ENCODE measurements around the gene COL6A3. TPM values are rescaled to one million over a fixed set of nuclear protein-coding genes. Genes with fewer than 3 reads are reported as not detected.

The COL6A3 gene
- total RNA-seq, 2 experiments from 2014 or later: 2.5 to 3.0 TPM

DNA sequence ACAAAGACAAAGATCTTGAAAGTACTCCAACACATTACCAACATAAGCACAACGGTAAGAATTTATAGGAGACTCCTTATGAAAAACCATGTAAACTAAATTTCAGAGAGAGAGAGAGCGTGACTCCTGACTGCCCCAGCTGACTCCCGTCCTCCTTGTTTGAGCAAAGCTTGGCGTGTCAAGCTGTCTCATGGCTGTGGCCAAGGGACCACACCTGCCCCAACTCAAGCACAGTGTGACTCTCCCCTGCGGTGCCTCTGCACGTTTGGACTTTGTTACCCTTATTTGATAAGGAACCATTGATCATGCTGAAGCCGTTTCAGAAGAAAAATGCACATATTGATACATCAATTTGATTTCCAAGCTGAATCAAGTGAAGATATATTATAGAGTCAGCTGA lies 124.8 kb downstream of the COL6A3 start:
- Mint-ChIP-seq H3K36me3 (ENCODE audit: low read depth) (no peaks in the 10 kb centered on the region), H3K27me3 (ENCODE audit: low read depth) (peaks cover 29% of the 10 kb centered on the region), H3K9me3 (peaks cover 8% of the 10 kb centered on the region), H3K4me1 (ENCODE audit: low read depth) (peaks cover 9% of the 10 kb centered on the region), H3K4me3 (no peak overlapping the region), H3K27ac (no peak overlapping the region)
- DNase-seq: no peak
- CTCF ChIA-PET: no interaction called here
- intact Hi-C loops (cut with micrococcal nuclease): no loop called here

DNA sequence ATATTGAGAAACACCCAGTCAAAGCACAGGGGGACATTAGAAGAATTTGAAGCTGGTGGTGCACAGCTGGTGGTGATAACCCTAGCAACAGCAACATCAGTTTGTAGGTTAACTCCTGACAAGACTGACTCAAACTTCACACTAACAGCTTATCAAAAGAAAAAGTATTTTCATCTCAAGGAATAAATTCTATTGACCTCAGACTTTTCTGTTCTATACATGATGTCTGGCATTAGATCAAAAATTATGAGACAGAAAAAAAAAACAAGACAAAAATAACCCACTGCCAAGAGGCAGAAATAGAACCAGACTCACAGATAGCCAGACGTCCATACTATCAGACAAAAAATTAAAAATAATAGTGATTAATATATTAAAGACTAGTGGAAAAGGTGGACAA lies 126.1 kb downstream of the COL6A3 start:
- no peak for DNase-seq
- CTCF ChIA-PET: no interaction called here
- peaks cover 29% of the 10 kb centered on the region for H3K27me3 Mint-ChIP-seq (ENCODE audit: low read depth)

DNA sequence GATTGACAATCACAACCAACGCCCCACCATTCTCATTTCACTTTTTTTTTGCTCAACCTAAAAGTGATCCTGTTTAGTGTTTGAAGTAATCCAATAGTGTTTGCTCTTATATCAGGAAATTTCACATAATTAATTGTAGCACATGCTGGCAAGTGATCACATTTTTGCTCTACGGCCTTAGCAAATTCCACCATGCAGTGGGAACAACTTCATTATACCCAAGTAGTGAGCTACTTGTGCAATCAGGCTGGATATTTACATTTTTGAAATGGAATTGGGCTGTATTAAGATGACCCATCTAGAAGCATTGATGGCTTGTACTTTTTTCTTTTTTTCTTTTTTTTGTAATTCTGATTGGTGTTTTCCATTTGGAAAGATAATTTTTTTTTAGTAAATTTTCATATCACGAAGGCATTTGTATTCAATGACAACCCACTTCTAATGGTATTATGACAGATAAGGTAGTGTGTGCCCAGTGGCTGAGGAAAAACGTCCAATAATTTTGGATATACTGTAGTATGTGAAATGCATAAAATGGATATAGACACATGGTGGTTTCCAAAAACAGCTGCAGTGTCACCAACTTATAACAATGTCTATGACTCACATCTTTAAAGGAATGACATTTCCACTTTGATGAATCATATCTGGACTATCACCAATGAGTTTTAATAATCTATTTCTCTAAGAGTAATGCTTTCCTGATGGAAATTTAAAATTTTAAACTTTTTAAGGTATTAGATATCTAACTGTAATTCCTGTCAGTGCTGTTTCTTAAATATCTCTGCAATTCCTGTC lies 130.6 kb downstream of the COL6A3 start:
- intact Hi-C loops (cut with micrococcal nuclease): no loop called here
- no peak overlapping the region for H3K27ac Mint-ChIP-seq
- H3K36me3 Mint-ChIP-seq (ENCODE audit: low read depth): no peaks in the 10 kb centered on the region
- no peak overlapping the region for H3K4me3 Mint-ChIP-seq
- DNase-seq: no peak
- CTCF ChIA-PET: interaction anchor here (1.0 kb wide), 1 partner anchor 8 kb away, joined by 3 read pairs; no protein-coding TSS in a partner anchor
- H3K9me3 Mint-ChIP-seq: peaks cover 3% of the 10 kb centered on the region
- H3K4me1 Mint-ChIP-seq (ENCODE audit: low read depth): no peaks in the 10 kb centered on the region
- H3K27me3 Mint-ChIP-seq (ENCODE audit: low read depth): peaks cover 7% of the 10 kb centered on the region

More for the DNA sequence above, 126.1 kb downstream of the COL6A3 start:
- Mint-ChIP-seq H3K9me3 (peaks cover 7% of the 10 kb centered on the region), H3K4me3 (no peak overlapping the region), H3K4me1 (ENCODE audit: low read depth) (peaks cover 9% of the 10 kb centered on the region), H3K36me3 (ENCODE audit: low read depth) (no peaks in the 10 kb centered on the region), H3K27ac (no peak overlapping the region)
- intact Hi-C loops (cut with micrococcal nuclease): no loop called here

DNA sequence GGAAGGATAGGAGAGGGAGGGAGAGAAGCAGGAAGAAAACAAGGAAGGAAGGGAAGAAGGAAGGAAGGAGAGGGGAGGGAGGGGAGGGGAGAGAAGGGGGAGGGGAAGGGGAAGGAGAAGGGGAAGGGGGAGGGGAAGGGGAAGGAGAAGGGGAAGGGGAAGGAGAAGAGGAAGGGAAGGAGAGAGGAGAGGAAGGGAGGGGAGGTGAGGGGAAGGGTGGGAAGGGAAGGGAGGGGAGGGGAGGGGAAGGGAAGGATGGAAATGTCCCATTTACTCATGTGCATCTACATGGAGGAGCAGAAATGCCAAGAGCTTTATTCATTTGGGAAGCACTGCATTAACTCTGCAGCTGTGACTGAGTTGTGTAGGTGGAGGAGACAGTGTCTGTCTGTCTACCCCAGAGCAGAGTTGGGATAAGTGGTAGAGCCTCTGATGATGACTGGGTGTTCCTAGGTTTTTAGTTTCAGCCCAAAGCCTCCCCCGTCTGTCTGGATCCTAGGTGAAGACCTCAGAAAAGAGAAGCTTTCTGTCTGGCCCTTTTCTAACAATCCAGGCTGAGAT lies 131.3 kb downstream of the COL6A3 start:
- H3K9me3 Mint-ChIP-seq: peaks cover 2% of the 10 kb centered on the region
- H3K36me3 Mint-ChIP-seq (ENCODE audit: low read depth): no peaks in the 10 kb centered on the region
- H3K27me3 Mint-ChIP-seq (ENCODE audit: low read depth): peaks cover 5% of the 10 kb centered on the region
- intact Hi-C loops (cut with micrococcal nuclease): no loop called here
- no peak overlapping the region for H3K4me3 Mint-ChIP-seq
- no peaks in the 10 kb centered on the region for H3K4me1 Mint-ChIP-seq (ENCODE audit: low read depth)
- no peak for DNase-seq
- no peak overlapping the region for H3K27ac Mint-ChIP-seq
- CTCF ChIA-PET: no interaction called here

DNA sequence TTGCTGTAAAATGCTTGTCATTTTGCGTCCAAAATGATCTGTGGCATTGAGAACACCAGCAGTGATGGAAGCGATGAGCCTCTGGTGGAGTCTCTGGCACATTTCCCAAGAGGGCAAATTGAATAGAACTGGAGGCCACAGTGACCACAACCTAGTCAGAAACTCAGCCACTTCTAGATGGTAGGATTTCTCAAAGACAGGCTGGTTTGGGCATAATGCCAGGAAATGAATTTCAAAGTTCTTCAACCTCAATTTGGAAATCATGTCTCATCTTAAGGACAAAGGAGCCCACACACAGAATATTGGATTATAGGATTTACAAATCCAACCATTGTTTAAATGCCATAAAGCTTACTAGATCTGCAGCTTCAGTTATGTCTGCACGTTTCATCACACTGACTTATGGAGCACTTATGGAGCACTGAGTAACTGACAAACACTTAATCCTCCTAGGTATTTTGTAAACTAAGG lies 132.1 kb downstream of the COL6A3 start:
- intact Hi-C loops (cut with micrococcal nuclease): no loop called here
- Mint-ChIP-seq H3K9me3 (peaks cover 2% of the 10 kb centered on the region), H3K27me3 (ENCODE audit: low read depth) (peaks cover 3% of the 10 kb centered on the region), H3K36me3 (ENCODE audit: low read depth) (no peaks in the 10 kb centered on the region), H3K27ac (no peak overlapping the region), H3K4me3 (no peak overlapping the region), H3K4me1 (ENCODE audit: low read depth) (no peaks in the 10 kb centered on the region)
- DNase-seq: no peak
- CTCF ChIA-PET: no interaction called here

DNA sequence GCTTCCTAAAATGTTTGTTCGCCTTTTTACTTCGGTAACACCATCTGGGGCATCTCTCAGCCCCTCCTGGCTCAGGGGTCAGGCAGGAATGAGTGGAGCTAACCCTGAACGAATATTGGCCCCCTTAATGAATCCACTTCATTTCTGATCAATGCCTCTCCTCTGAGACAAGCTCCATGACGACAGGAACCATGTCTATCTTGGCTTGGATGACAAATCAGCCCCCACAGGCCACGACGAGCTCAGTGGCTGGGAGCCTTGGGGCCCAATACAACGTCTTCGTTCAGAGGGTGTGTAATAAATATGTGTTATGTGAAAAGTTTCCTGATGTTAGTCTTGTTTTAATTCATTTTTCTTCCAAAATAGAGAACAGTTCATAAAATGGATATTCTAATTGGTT lies 133.0 kb downstream of the COL6A3 start:
- intact Hi-C loops (cut with micrococcal nuclease): no loop called here
- Mint-ChIP-seq H3K36me3 (ENCODE audit: low read depth) (no peaks in the 10 kb centered on the region), H3K27ac (no peak overlapping the region), H3K27me3 (ENCODE audit: low read depth) (peaks cover 5% of the 10 kb centered on the region), H3K9me3 (no peaks in the 10 kb centered on the region), H3K4me1 (ENCODE audit: low read depth) (no peaks in the 10 kb centered on the region), H3K4me3 (no peak overlapping the region)
- DNase-seq: no peak
- CTCF ChIA-PET: no interaction called here

DNA sequence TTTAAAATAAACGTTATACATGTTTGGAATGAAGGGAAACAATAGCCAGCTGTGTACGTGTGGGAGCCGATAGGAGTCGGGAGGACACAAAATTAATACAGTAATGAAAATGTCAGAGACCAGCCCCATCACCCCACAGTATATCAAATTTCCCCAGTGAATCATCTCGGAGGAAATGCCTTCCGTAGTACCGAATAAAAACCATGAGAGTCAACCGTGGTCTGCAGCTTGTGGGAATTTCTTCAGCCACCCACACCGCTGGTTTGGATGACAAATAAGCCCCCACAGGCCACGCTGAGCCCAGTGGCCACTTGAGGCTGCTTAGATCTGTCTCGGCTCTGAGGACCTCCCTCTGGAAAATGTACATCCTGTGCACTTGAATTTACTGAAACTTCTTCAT lies 133.7 kb downstream of the COL6A3 start:
- peaks cover 7% of the 10 kb centered on the region for H3K27me3 Mint-ChIP-seq (ENCODE audit: low read depth)
- H3K4me1 Mint-ChIP-seq (ENCODE audit: low read depth): no peaks in the 10 kb centered on the region
- no peaks in the 10 kb centered on the region for H3K9me3 Mint-ChIP-seq
- intact Hi-C loops (cut with micrococcal nuclease): no loop called here
- CTCF ChIA-PET: no interaction called here
- no peak overlapping the region for H3K27ac Mint-ChIP-seq
- DNase-seq: no peak
- no peak overlapping the region for H3K4me3 Mint-ChIP-seq
- H3K36me3 Mint-ChIP-seq (ENCODE audit: low read depth): no peaks in the 10 kb centered on the region

DNA sequence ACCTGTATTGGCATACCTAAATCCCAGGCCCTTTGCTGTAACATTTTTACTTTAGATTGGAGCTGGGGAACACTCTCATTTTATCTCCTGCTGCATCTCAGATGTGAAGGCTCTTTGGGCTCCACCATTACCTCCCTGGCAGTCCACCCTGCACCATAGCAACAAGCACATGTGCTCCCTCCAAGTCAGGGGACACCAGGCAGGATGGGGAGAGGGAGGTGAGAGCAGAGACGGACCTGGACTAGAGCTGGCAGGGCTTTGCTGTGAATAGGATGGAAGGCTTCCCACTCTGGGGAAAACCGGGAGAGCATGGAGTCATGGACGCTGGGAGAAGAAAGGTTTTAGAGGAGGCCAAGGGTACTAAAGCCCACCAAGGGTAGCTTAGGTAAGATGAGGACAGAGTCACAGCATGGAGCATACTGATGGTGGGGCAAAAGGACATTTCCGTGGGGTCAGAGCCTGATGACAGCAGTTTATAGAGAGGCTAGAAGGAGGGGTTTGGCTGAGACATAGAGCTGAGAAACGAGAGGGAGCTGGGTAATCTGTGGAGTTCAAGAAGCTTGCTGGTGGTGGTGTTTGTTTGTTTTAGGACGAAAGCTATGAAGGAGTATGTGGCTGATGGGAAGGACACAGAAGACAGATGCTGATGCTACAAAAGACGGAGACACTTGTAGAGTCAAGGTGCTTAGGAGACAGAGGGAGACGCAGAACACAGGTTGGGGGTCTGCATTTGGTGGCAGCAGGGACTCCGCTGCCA lies 134.8 kb downstream of the COL6A3 start:
- no peak overlapping the region for H3K27ac Mint-ChIP-seq
- no peaks in the 10 kb centered on the region for H3K4me1 Mint-ChIP-seq (ENCODE audit: low read depth)
- H3K36me3 Mint-ChIP-seq (ENCODE audit: low read depth): no peaks in the 10 kb centered on the region
- no peak overlapping the region for H3K4me3 Mint-ChIP-seq
- CTCF ChIA-PET: no interaction called here
- H3K9me3 Mint-ChIP-seq: no peaks in the 10 kb centered on the region
- intact Hi-C loops (cut with micrococcal nuclease): no loop called here
- H3K27me3 Mint-ChIP-seq (ENCODE audit: low read depth): peaks cover 7% of the 10 kb centered on the region
- no peak for DNase-seq

DNA sequence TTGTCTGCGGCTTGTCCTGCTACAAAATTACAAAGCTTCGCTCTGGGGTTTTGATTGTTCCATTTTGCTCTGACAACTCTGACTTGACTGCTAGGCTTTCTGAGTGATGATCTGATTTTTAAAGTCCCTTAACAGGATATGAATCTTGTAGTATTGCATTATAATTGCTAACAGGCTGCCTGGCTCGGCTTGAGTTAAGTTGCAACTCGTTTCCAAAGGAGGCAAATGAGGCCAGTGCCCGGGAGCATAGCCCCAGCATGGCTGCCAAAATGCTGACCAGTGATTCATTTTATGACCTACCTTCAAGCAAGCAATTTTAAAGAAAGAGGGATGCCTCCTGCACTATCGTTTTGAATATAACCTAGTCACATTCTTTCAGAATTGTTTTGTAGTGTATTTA lies 135.4 kb downstream of the COL6A3 start:
- CTCF ChIA-PET: no interaction called here
- H3K4me1 Mint-ChIP-seq (ENCODE audit: low read depth): no peaks in the 10 kb centered on the region
- H3K27ac Mint-ChIP-seq: no peak overlapping the region
- H3K36me3 Mint-ChIP-seq (ENCODE audit: low read depth): no peaks in the 10 kb centered on the region
- no peak overlapping the region for H3K4me3 Mint-ChIP-seq
- DNase-seq: no peak
- peaks cover 7% of the 10 kb centered on the region for H3K27me3 Mint-ChIP-seq (ENCODE audit: low read depth)
- no peaks in the 10 kb centered on the region for H3K9me3 Mint-ChIP-seq
- intact Hi-C loops (cut with micrococcal nuclease): no loop called here

DNA sequence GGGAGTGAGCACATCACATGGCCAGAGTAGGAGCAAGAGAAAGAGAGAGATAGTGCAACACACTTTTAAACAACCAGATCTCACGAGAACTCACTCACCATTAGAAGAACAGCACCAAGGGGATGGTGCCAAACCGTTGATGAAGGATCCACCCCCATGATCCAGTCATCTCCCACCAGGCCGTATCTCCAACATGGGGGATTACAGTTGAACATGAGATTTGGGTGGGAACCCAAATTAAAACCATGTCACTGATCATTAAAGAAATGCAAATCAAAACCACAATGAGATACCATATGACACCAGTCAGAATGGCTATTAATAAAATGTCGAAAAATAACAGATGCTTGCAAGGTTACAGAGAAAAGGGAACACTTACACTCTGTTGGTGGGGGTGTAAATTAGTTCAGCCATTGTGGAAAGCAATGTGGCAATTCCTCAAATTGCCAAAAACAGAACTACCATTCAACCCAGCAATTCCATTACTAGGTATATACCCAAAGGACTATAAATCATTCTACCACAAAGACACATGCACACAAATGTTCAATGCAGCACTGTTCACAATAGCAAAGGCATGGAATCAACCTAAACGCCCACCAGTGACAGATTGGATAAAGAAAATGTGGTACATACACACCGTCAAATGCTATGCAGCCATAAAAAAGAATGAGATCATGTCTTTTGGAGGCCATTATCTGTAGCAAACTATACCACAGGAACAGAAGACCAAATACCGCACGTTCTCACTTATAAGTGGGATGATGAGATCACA lies 137.1 kb downstream of the COL6A3 start:
- H3K36me3 Mint-ChIP-seq (ENCODE audit: low read depth): no peaks in the 10 kb centered on the region
- H3K4me1 Mint-ChIP-seq (ENCODE audit: low read depth): no peaks in the 10 kb centered on the region
- peaks cover 10% of the 10 kb centered on the region for H3K27me3 Mint-ChIP-seq (ENCODE audit: low read depth)
- no peak overlapping the region for H3K4me3 Mint-ChIP-seq
- intact Hi-C loops (cut with micrococcal nuclease): no loop called here
- no peak overlapping the region for H3K27ac Mint-ChIP-seq
- H3K9me3 Mint-ChIP-seq: no peaks in the 10 kb centered on the region
- CTCF ChIA-PET: no interaction called here
- no peak for DNase-seq

Measured in activated naive CD4-positive, alpha-beta T cell treated with anti-CD3 and anti-CD28 coated beads for 36 hours (primary cell).